ENCODE results near the gene LCN12. TPM values are rescaled to one million over a fixed set of nuclear protein-coding genes. Genes with fewer than 3 reads are reported as not detected.

The LCN12 gene
- total RNA-seq, 4 donors from 2014 or later: not detected

GRCh38 chr9:136955202-136955942 is 3.3 kb downstream of the LCN12 start:
- Histone ChIP-seq H3K27ac (no peak overlapping the region), H3K9me3 (no peaks in the 10 kb centered on the region), H3K36me3 (no peaks in the 10 kb centered on the region), H3K4me3 (no peak overlapping the region), H3K27me3 (peaks cover 12% of the 10 kb centered on the region), H3K4me1 (peaks cover 0 to 5% (median 2%) of the 10 kb centered on the region in 3 donors)
- TF ChIP-seq EP300 (IDR thresholded peaks at IDR 0.05) (no peak), POLR2A (IDR thresholded peaks at IDR 0.05) (no peak), POLR2AphosphoS5 (IDR thresholded peaks at IDR 0.05) (no peak)
- TF ChIP-seq, protein P1, sequence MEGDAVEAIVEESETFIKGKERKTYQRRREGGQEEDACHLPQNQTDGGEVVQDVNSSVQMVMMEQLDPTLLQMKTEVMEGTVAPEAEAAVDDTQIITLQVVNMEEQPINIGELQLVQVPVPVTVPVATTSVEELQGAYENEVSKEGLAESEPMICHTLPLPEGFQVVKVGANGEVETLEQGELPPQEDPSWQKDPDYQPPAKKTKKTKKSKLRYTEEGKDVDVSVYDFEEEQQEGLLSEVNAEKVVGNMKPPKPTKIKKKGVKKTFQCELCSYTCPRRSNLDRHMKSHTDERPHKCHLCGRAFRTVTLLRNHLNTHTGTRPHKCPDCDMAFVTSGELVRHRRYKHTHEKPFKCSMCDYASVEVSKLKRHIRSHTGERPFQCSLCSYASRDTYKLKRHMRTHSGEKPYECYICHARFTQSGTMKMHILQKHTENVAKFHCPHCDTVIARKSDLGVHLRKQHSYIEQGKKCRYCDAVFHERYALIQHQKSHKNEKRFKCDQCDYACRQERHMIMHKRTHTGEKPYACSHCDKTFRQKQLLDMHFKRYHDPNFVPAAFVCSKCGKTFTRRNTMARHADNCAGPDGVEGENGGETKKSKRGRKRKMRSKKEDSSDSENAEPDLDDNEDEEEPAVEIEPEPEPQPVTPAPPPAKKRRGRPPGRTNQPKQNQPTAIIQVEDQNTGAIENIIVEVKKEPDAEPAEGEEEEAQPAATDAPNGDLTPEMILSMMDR (IDR thresholded peaks at IDR 0.05): no peak
- 92% methylated on average over 5 of the region's 14 CpGs; no CpG with 5 or more reads in 1 of the 2 donors for WGBS, 2 donors (ENCODE audit: low coverage in 1 of 2)
- ATAC-seq: no peak

GRCh38 chr9:136955943-136956335 is 3.9 kb downstream of the LCN12 start:
- no CpG with 5 or more reads among the region's 9 CpGs for WGBS, 2 donors (ENCODE audit: low coverage in 1 of 2)
- no peaks in the 10 kb centered on the region for H3K9me3 ChIP-seq
- no peaks in the 10 kb centered on the region for H3K36me3 ChIP-seq
- TF ChIP-seq, protein P1 (IDR thresholded peaks at IDR 0.05): no peak
- TF ChIP-seq POLR2AphosphoS5 (IDR thresholded peaks at IDR 0.05) (no peak), EP300 (IDR thresholded peaks at IDR 0.05) (no peak), POLR2A (IDR thresholded peaks at IDR 0.05) (no peak)
- no peak for ATAC-seq
- H3K27me3 ChIP-seq: peaks cover 12% of the 10 kb centered on the region
- H3K4me1 ChIP-seq: no peaks in the 10 kb centered on the region
- H3K27ac ChIP-seq: no peak overlapping the region
- no peak overlapping the region for H3K4me3 ChIP-seq

- 94 to 99% methylated on average over 3 of the region's 4 CpGs for WGBS, 2 donors (ENCODE audit: low coverage in 1 of 2)
- Histone ChIP-seq H3K27ac (no peak overlapping the region), H3K9me3 (no peaks in the 10 kb centered on the region), H3K4me3 (no peak overlapping the region), H3K36me3 (no peaks in the 10 kb centered on the region), H3K4me1 (peaks cover 0 to 2% (median 0%) of the 10 kb centered on the region in 3 donors), H3K27me3 (peaks cover 12% of the 10 kb centered on the region)
- ATAC-seq: no peak
- TF ChIP-seq, protein P1 (IDR thresholded peaks at IDR 0.05): no peak
- TF ChIP-seq POLR2AphosphoS5 (IDR thresholded peaks at IDR 0.05): no peak
- TF ChIP-seq EP300 (IDR thresholded peaks at IDR 0.05): no peak
- TF ChIP-seq POLR2A (IDR thresholded peaks at IDR 0.05): no peak
These were observed 4.5 kb downstream of the LCN12 start for GRCh38 chr9:136956604-136957003.

GRCh38 chr9:136957461-136957860 is 5.4 kb downstream of the LCN12 start:
- Histone ChIP-seq H3K4me1 (peaks cover 0 to 3% (median 0%) of the 10 kb centered on the region in 3 donors), H3K36me3 (no peaks in the 10 kb centered on the region), H3K9me3 (no peaks in the 10 kb centered on the region), H3K27ac (no peak overlapping the region), H3K27me3 (peaks cover 12% of the 10 kb centered on the region), H3K4me3 (no peak overlapping the region)
- TF ChIP-seq POLR2A (IDR thresholded peaks at IDR 0.05) (no peak), POLR2AphosphoS5 (IDR thresholded peaks at IDR 0.05) (no peak), EP300 (IDR thresholded peaks at IDR 0.05) (no peak)
- TF ChIP-seq, protein P1 (IDR thresholded peaks at IDR 0.05): no peak
- ATAC-seq: no peak
- WGBS, 2 donors (ENCODE audit: low coverage in 1 of 2): 60 to 71% methylated on average over 1 of the region's 1 CpG

DNA sequence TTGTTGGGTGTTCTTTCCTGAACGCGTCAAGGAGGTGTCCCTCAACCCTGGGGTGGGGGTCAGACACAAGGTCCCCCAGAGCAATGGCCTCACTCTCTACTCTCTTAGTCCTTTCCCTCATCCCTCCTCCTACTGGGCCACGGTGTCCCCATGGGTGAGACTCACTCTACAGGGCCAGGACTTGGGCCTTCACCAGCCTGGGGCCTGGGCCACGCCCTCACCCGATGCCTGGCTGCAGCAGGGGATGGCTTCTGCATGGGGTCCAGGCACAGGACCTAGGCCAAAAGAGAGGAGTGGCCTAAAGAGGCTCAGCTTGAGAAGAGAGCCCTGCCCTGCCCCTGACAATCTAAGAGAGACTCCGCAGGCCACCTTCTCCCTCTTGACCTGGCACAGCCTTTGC is 5.8 kb downstream of the LCN12 start:
- TF ChIP-seq, protein P1 (IDR thresholded peaks at IDR 0.05): no peak
- no peak for TF ChIP-seq POLR2A (IDR thresholded peaks at IDR 0.05)
- TF ChIP-seq POLR2AphosphoS5 (IDR thresholded peaks at IDR 0.05): no peak
- no peak for TF ChIP-seq EP300 (IDR thresholded peaks at IDR 0.05)
- Histone ChIP-seq H3K27ac (no peak overlapping the region), H3K9me3 (no peaks in the 10 kb centered on the region), H3K4me3 (no peak overlapping the region), H3K36me3 (no peaks in the 10 kb centered on the region), H3K4me1 (peaks cover 0 to 3% (median 0%) of the 10 kb centered on the region in 3 donors), H3K27me3 (peaks cover 12% of the 10 kb centered on the region)
- WGBS, 2 donors (ENCODE audit: low coverage in 1 of 2): 92% methylated on average over 2 of the region's 6 CpGs; no CpG with 5 or more reads in 1 of the 2 donors
- no peak for ATAC-seq

Measured in gastroesophageal sphincter (tissue), 4 donors.